Spinal cord (tissue), 10 donors: Measurements from ENCODE around the gene MMAB. TPM values are rescaled to one million over a fixed set of nuclear protein-coding genes. Genes with fewer than 3 reads are reported as not detected.
A peak's percentile ranks its signal among the peaks of the same experiment; 100 is the strongest.

Experiments used
- DNase-seq, 6 donors: peaks; one replicate each; pipeline versions ENCODE4 v3.0.0 to v3.0.0-alpha.2; 2013 to 2015; ENCODE audit warnings: low spot score in 6 of 6, low read depth in 4 of 6
- H3K27ac ChIP-seq: one replicate; pipeline ENCODE4 v1.5.1; 2013; ENCODE audit warnings: low read depth, low read length, control low read depth
- H3K27me3 ChIP-seq: one replicate; pipeline ENCODE4 v1.6.1; 2013; ENCODE audit warnings: low read length; ENCODE audit not compliant: control insufficient read depth, insufficient read depth
- H3K36me3 ChIP-seq: one replicate; pipeline ENCODE4 v1.6.1; 2013; ENCODE audit warnings: low read length; ENCODE audit not compliant: control insufficient read depth, insufficient read depth
- H3K4me1 ChIP-seq: one replicate; pipeline ENCODE4 v1.6.1; 2013; ENCODE audit warnings: low read length; ENCODE audit not compliant: control insufficient read depth, insufficient read depth
- H3K4me3 ChIP-seq: one replicate; pipeline ENCODE4 v1.5.1; 2013; ENCODE audit warnings: low read depth, low read length, control low read depth
- H3K9me3 ChIP-seq: one replicate; pipeline ENCODE4 v1.6.1; 2013; ENCODE audit warnings: low read length; ENCODE audit not compliant: control insufficient read depth, insufficient read depth
- WGBS: methylation state at CpG from one replicate; pipeline ENCODE4 v1.1.5; 2013; ENCODE audit warnings: missing lambda C conversion rate; ENCODE audit not compliant: insufficient coverage; 5-methylcytosine and 5-hydroxymethylcytosine counted together
- polyA plus RNA-seq, 2 donors: library from polyadenylated mRNA; unstranded; fragments of 120-200 nt; gene quantifications; one replicate each; pipeline ENCODE4 v1.2.1, GENCODE V29; 2013; ENCODE audit not compliant: insufficient read length in 2 of 2
- total RNA-seq, 2 donors: library from RNA; depleted of rRNA in 1 of 2; stranded (reverse); fragments of 120-200 nt in 1 of 2; fragments of >200 nt in 1 of 2; gene quantifications; one replicate each; pipeline versions ENCODE4 v1.2.3 to v1.2.4, GENCODE V29; 2013 to 2014
- donor health status: healthy.

Gene MMAB
- total and polyA plus RNA-seq, 4 donors, result 21.9 to 59.8 (median 54.2) TPM

- peaks cover 20% of the 10 kb centered on the region for H3K4me1 ChIP-seq
- no peak overlapping the region for H3K4me3 ChIP-seq
- no peak overlapping the region for H3K27ac ChIP-seq
- no peak for DNase-seq
- no peaks in the 10 kb centered on the region for H3K27me3 ChIP-seq
- H3K9me3 ChIP-seq, result no peaks in the 10 kb centered on the region
- peaks cover 61% of the 10 kb centered on the region for H3K36me3 ChIP-seq
- 71% methylated on average over 5 of the region's 8 CpGs for WGBS
These were observed 45.7 kb downstream of the MMAB start for GRCh38 chr12:109527489-109528123.

GRCh38 chr12:109525279-109525585 lies 48.1 kb downstream of the MMAB start:
- H3K4me1 ChIP-seq, result peaks cover 25% of the 10 kb centered on the region
- WGBS, result 57% methylated on average over 2 of the region's 3 CpGs
- no peak overlapping the region for H3K27ac ChIP-seq
- peaks cover 70% of the 10 kb centered on the region for H3K36me3 ChIP-seq
- H3K27me3 ChIP-seq, result no peaks in the 10 kb centered on the region
- no peak for DNase-seq
- no peaks in the 10 kb centered on the region for H3K9me3 ChIP-seq
- H3K4me3 ChIP-seq, result no peak overlapping the region

GRCh38 chr12:109524466-109525278 lies 48.6 kb downstream of the MMAB start:
- peaks cover 21% of the 10 kb centered on the region for H3K4me1 ChIP-seq
- H3K27me3 ChIP-seq, result no peaks in the 10 kb centered on the region
- WGBS, result 78% methylated on average over 24 of the region's 26 CpGs
- peaks cover 65% of the 10 kb centered on the region for H3K36me3 ChIP-seq
- no peak for DNase-seq
- no peak overlapping the region for H3K4me3 ChIP-seq
- no peaks in the 10 kb centered on the region for H3K9me3 ChIP-seq
- no peak overlapping the region for H3K27ac ChIP-seq

GRCh38 chr12:109523504-109523903 lies 49.8 kb downstream of the MMAB start:
- DNase-seq, result no peak
- WGBS, result 43% methylated on average over 2 of the region's 5 CpGs

GRCh38 chr12:109523071-109523470 lies 50.2 kb downstream of the MMAB start:
- peaks cover 21% of the 10 kb centered on the region for H3K4me1 ChIP-seq
- no peaks in the 10 kb centered on the region for H3K9me3 ChIP-seq
- peak; percentile 17 to 90 (median 46) for DNase-seq
- WGBS, result 31% methylated on average over 10 of the region's 10 CpGs
- peaks cover 64% of the 10 kb centered on the region for H3K36me3 ChIP-seq
- no peak overlapping the region for H3K27ac ChIP-seq
- H3K27me3 ChIP-seq, result no peaks in the 10 kb centered on the region
- H3K4me3 ChIP-seq, result no peak overlapping the region

More at GRCh38 chr12:109523504-109523903, 49.8 kb downstream of the MMAB start:
- H3K27me3 ChIP-seq, result no peaks in the 10 kb centered on the region
- H3K9me3 ChIP-seq, result no peaks in the 10 kb centered on the region
- H3K4me1 ChIP-seq, result peaks cover 21% of the 10 kb centered on the region
- no peak overlapping the region for H3K27ac ChIP-seq
- no peak overlapping the region for H3K4me3 ChIP-seq
- peaks cover 64% of the 10 kb centered on the region for H3K36me3 ChIP-seq

GRCh38 chr12:109521831-109522230 lies 51.5 kb downstream of the MMAB start:
- Histone ChIP-seq H3K27ac (no peak overlapping the region), H3K4me1 (peaks cover 21% of the 10 kb centered on the region), H3K4me3 (no peak overlapping the region), H3K9me3 (no peaks in the 10 kb centered on the region), H3K27me3 (no peaks in the 10 kb centered on the region), H3K36me3 (peaks cover 64% of the 10 kb centered on the region)
- WGBS, result 71% methylated on average over 8 of the region's 10 CpGs
- DNase-seq, result no peak

GRCh38 chr12:109519787-109520186 lies 53.5 kb downstream of the MMAB start:
- Histone ChIP-seq H3K36me3 (peaks cover 72% of the 10 kb centered on the region), H3K27me3 (no peaks in the 10 kb centered on the region), H3K4me3 (no peak overlapping the region), H3K9me3 (no peaks in the 10 kb centered on the region), H3K27ac (no peak overlapping the region), H3K4me1 (peaks cover 21% of the 10 kb centered on the region)
- no peak for DNase-seq
- 88% methylated on average over 6 of the region's 6 CpGs for WGBS

GRCh38 chr12:109518820-109519665 lies 54.3 kb downstream of the MMAB start:
- Histone ChIP-seq H3K9me3 (no peaks in the 10 kb centered on the region), H3K4me3 (no peak overlapping the region), H3K27ac (no peak overlapping the region), H3K4me1 (peaks cover 17% of the 10 kb centered on the region), H3K27me3 (no peaks in the 10 kb centered on the region), H3K36me3 (peaks cover 70% of the 10 kb centered on the region)
- 58% methylated on average over 3 of the region's 11 CpGs for WGBS
- peak; percentile 24 to 94 (median 56) for DNase-seq

- no peak for DNase-seq
- peaks cover 6% of the 10 kb centered on the region for H3K4me1 ChIP-seq
- WGBS, result 80% methylated on average over 6 of the region's 6 CpGs
- H3K36me3 ChIP-seq, result peaks cover 56% of the 10 kb centered on the region
- H3K27ac ChIP-seq, result no peak overlapping the region
- H3K9me3 ChIP-seq, result no peaks in the 10 kb centered on the region
- no peaks in the 10 kb centered on the region for H3K27me3 ChIP-seq
- no peak overlapping the region for H3K4me3 ChIP-seq
These were observed 55.7 kb downstream of the MMAB start for GRCh38 chr12:109517619-109518018.
